HG02610 (cell line): Measurements from ENCODE around the gene SSBP3.
A peak's percentile ranks its signal among the peaks of the same experiment; 100 is the strongest.

ENCODE experiments used
- ATAC-seq: cut with Tn5 transposase; IDR thresholded peaks from one replicate; pipeline ENCODE4 v1.9.1; 2021; ENCODE audit warnings: mild to moderate bottlenecking, moderate library complexity; ENCODE audit not compliant: unreplicated experiment

The SSBP3 gene

GRCh38 chr1:54410359-54410758, 4.2 kb upstream of the SSBP3 start:
- ATAC-seq = no peak

DNA sequence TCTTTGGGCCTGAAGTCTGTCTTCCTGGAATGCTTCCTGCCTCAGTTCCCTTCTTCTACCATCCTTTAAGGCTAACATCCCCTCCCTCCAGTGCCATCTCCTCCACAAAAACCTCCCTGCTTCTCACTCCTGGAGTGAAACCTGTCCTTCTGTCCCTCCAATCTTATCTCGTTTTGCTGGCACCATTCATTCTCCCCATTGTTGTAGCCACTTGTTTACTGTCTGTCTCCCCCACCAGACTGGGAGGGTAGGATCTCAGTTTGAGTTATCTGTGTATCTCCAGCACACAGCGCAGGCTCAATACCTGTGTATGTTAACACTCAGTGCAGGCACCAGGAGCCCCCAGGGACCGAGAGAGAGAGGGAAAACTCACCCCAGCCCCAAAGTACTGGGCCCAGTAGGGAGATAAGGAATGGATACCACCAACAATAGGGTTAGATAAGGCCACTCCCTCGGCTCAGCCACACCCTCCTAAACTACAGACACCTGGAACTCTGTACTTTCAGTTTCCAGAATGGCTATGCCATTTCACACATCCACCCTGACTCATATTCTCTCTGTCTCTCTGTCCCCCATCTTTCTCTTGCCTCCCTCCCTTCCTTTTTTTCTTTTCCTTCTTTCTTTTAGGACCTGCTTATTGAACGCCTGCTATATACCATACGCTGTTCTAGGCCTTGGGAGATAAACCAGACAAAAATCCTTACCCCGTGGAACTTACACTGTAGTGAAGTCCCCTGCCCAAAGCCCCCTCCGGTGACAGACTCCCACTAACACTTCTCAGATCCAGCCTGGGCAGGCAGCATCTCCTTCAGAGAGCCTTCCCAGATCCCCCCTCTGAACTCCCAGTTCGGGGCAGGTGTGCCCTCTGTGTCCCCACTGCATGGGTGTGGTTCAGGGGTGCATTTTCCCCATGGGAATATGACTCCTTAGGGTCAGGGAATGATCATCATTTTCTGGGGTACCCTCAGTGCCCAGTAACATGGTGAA, 3.3 kb upstream of the SSBP3 start:
- peak; percentile 38 for ATAC-seq

- ATAC-seq = no peak
These were observed 2.2 kb upstream of the SSBP3 start for GRCh38 chr1:54408147-54409066.

DNA sequence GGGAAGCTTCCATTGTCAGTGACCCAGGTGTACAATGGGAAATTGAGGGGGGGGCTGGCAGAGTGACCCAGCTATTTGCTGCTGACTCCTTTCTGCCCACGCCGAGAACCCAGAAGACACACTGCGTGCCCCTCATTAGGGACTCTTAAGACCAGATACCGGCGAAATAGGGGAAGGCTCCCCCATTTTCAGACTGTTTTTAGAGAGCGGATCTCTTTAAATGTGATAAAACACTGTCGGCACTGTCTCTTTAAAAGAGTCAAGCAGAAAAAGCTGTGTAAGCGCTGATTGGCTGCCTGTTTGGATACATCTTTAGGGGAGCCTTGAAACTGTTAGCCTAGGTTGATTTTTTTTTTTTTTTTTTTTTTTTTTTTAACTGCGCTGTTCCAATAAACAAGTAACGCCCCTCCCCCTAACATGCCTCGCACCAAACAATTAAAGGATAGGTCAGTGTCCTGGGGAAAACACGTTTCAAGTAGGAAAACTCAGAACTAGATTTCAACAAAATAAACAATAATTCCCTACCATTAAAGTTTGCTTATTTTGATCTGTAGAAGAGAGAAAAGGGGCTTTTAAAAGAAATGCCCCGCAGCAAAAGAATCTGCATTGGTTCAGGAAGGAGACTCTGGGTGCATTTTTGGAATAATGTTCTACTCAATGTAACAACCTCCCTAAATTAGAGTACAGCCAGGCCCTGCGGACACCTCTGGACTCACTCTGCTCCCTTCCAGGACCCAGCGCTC, 1.4 kb upstream of the SSBP3 start:
- ATAC-seq = peak; percentile 30

GRCh38 chr1:54407154-54407403, 885 bp upstream of the SSBP3 start:
- ATAC-seq = no peak

DNA sequence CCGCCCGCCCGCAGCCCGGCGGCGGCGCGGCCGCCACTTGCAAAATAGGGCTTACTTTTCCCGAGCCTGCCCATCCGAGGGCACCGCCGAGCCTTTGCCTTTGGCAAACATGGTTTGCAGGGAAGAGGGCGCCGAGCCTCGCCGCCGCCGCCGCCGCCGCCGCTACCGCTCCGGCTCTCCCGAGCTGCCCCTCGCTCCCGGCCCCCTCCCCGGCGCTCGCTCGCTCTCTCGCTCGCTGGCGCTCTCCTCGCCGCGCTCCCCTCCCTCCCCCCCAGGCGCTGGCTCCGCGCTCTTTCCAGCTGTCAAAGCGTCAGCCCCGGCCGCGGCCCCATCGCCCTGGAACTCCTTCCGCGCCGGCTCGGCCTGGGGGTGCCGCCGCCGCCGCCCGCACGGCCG, 298 bp downstream of the SSBP3 start:
- no peak for ATAC-seq

DNA sequence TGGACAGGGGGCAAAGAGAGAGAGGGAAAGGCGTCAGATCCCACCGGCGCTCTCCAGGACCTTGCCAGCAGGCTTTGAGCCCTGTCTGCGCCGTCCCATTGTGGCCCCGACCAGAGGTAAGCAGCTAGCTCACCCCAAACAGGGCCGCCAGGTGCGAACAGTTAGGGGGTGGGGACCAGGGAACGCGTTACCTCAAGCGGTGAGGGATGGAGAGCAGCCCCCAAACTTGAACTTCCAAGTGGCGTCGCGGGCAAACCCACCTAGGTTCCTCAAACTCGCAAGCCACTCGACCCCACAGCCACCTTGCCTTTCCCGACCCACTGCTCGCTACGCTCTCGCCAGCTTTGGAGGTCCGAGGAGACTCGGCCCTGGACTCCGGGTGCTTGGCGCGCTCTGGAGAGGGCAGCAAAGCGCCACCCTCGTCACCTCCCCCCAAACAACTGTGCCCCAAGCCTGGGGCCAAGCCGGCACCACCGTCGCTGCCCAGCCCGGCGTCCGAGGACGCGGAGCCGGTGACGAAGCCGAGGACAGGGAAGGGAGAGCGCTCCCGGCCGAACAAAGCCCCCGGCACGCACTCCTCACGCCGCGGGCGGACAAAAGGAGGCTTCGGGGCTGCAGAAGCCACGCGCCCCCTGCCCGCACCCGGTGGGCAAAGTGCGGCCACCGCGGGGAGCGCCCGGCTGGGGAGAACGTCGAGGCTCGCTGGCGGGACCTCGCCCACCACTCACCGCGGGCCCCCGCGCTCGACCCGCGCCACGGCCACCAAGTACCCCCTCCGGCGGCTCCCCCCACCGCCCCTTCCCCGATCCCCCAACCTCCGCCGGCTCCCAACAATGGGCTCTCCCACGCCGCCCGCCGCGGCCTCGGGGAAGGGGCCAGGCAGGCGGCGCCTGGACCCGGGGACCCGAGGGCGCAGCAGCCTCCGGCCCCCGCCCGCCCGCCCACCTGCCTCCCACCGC, 976 bp downstream of the SSBP3 start:
- no peak for ATAC-seq

DNA sequence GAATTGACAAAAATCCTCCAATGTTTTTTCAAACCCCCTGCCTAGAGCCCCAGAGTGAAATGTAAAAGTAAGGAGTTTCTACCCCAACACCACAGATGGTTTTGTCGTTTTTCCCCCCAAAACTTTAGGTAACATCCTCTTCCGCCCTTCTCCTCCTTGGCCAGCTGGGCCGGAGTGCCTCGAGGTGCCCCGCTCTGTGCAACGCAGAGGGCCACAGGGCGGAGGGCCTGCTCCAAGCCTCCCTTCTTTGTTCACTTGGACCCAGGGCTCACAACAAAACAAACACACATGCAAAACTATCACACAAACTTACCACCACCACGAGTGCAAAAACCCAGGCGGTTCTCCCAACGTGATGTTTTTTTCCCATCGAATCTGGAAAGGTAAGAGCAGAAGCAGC, 1.9 kb downstream of the SSBP3 start:
- no peak for ATAC-seq

DNA sequence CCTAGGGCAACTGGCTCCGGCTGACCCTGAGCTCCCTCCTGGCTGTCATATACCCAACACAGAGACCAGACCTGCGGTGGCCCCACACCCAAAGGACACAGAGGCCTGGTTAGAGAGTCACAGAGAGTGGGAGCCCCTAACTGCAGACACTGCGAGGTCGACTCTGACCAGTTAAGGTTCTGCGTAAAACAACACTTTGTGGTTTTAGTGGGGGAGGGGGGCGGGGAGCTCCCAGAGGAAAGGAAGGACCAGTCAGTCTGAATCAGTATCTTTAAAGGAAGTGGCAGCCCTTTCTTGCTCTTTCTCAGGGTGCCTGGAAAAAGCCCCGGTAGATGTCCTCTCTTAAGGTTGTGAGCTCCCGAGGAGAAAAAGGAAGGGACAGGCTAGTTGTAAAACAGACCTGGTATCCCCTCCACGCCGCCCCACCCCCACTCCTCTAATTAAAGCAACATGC, 2.4 kb downstream of the SSBP3 start:
- no peak for ATAC-seq

DNA sequence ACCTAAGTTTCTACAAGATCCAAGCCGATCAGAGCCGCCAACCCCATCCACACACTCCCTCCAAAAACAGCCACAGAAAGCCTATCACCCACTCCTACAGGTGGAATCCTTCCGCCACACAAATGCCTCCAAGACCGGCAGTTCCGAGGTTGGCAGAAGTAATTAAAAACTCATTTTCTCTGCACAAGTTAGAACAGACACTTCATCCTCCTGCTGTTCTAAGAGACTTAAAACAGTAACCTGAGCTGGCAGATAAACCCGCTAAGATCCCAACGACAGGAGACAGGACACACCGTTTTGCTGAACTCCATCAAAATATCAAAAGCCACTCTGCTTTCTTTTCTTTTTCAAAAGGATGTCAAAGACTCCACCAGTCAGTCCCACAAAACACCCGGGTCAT, 2.8 kb downstream of the SSBP3 start:
- ATAC-seq = no peak

GRCh38 chr1:54402896-54403295, 3.3 kb downstream of the SSBP3 start:
- no peak for ATAC-seq

GRCh38 chr1:54401799-54402198, 4.4 kb downstream of the SSBP3 start:
- ATAC-seq = no peak

DNA sequence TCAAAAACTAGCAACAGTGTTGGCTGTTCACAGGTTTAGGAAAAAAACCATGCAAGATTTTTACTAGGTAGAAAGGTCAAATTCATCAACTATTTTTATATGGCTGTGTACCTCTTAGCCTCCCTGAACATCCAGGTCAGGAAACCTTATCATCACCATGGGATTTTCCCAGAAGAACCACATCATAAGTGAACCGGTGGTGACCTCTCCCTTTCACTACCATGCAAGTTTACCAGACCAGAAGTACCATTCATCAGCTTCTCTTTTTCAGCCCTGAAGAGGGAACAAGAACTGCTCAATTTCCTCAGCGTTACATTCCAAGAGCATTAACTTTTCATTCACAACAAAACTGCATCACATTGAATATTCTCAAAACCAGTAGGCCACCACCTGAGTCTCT, 5.9 kb downstream of the SSBP3 start:
- ATAC-seq = no peak

DNA sequence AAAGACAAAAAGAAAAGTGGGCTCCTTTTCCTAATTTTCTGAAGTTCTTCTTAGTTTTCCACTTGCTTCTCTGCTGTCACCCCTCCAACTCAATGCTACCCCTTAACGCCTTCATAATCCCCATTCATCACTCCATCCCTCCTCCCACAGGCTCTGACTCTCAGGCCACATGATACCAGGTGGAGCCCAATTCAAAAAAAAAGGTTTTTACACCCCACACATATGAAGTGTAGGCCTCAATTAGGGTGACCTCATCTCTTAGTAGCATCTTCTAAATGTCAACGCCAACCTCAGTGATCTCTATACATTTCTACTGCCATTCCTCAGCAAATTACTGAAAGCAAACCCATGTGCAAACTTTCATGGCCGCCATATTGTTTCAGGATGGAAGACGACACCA, 6.4 kb downstream of the SSBP3 start:
- no peak for ATAC-seq

GRCh38 chr1:54398963-54399528, 7.1 kb downstream of the SSBP3 start:
- no peak for ATAC-seq

DNA sequence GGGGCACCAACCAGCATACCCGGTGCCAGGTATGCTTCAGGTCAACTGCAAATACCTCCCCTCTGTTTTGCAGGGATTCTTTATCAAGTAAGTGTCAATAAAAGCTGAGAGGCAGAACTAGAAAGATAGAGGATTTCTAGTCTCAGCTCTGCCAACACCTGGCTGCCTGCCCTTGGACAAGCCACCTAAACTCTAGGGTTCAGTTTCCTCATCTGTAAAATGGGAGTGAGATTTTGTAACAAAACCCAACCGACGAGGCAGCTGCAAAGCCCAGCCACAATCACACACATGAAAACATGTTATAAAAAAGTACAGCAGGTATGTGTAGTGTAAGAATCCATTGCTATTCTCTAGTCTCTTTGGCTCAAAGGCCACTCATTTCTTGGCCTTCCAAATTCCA, 8.2 kb downstream of the SSBP3 start:
- ATAC-seq = no peak

DNA sequence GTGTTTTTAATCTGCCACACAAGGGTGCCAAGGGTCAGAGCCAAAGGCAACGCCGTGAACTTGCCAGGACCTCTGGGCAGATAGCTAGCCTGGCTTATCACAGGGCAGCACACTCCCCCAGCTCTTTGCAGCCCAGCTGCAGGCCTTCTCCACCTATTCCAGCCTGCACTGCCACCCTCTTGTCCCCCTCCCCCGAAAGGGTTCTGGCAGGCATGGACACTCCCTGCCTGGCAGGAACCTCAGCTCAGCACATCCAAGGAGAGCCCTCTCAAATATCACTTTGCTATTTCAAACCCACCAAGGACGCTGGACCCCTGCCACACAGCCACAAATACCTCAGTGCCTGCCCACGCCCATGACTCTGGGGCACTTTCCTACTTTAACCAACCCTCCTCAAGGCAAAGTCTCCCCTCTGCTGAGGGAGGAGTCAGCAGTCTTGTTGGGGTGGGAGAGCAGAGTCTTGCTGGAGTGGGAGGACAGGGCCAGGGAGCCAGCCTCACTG, 9.1 kb downstream of the SSBP3 start:
- ATAC-seq = no peak

GRCh38 chr1:54396261-54396933, 9.8 kb downstream of the SSBP3 start:
- no peak for ATAC-seq
